Naive thymus-derived CD4-positive, alpha-beta T cell (primary cell): ENCODE measurements around the gene CDH13. TPM values are rescaled to one million over a fixed set of nuclear protein-coding genes. Genes with fewer than 3 reads are reported as not detected.

Experiments
- ATAC-seq: fragments of 150-1000 bp; cut with Tn5 transposase; 2 replicates; pipeline ENCODE4 v1.10.0; 2021; ENCODE audit warnings: mild to moderate bottlenecking, moderate library complexity
- CTCF ChIA-PET: fragments of 350-600 bp; sonication (Branson Sonifier 250); formaldehyde crosslinking; loops from one replicate; lab custom pipeline; 2021; ENCODE audit warnings: antibody characterized with exemption; lab: Charles Lee
- POLR2A ChIA-PET: fragments of 350-600 bp; sonication (Branson Sonifier 250); formaldehyde crosslinking; loops from one replicate; lab custom pipeline; 2021; ENCODE audit warnings: antibody characterized with exemption, inconsistent platforms; lab: Charles Lee
- DNase-seq, 9 donors: peaks; one replicate each; pipeline versions ENCODE4 v3.0.0 to v3.0.0-alpha.2; 2020 to 2022; ENCODE audit warnings: mixed read lengths in 1 of 9
- H3K27ac ChIP-seq: one replicate; pipeline ENCODE4 v1.7.0; 2013; ENCODE audit warnings: mild to moderate bottlenecking, low read depth, low read length, moderate library complexity
- H3K27me3 ChIP-seq, 2 donors: one replicate each; pipeline ENCODE4 v1.7.0; 2013; ENCODE audit warnings: low read length in 2 of 2, mild to moderate bottlenecking in 2 of 2, moderate library complexity in 2 of 2; ENCODE audit not compliant: control insufficient read depth in 2 of 2, insufficient read depth in 2 of 2
- H3K36me3 ChIP-seq, 3 experiments: 1 replicate in 2 of 3; 2 replicates in 1 of 3; pipeline ENCODE4 v1.7.0; 2013; ENCODE audit warnings: low read length in 3 of 3, mild to moderate bottlenecking in 3 of 3, moderate library complexity in 1 of 3; ENCODE audit not compliant: insufficient read depth in 3 of 3, control insufficient read depth in 2 of 3
- H3K4me1 ChIP-seq, 2 donors: one replicate each; pipeline ENCODE4 v1.7.0; 2013; ENCODE audit warnings: low read length in 2 of 2, mild to moderate bottlenecking in 2 of 2, moderate library complexity in 1 of 2; ENCODE audit not compliant: control insufficient read depth in 2 of 2, insufficient read depth in 2 of 2
- H3K4me3 ChIP-seq: 2 replicates; pipeline ENCODE4 v1.7.0; 2013; ENCODE audit warnings: mild to moderate bottlenecking, low read length
- H3K9me3 ChIP-seq, 3 experiments: 1 replicate in 2 of 3; 2 replicates in 1 of 3; pipeline ENCODE4 v1.7.0; 2013; ENCODE audit warnings: low read length in 3 of 3; ENCODE audit not compliant: control insufficient read depth in 2 of 3
- H3K27ac Mint-ChIP-seq, 9 donors: one replicate each; pipeline ENCODE4 v1.8.0; 2020 to 2022; ENCODE audit warnings: mixed read lengths in 9 of 9, mild to moderate bottlenecking in 8 of 9, moderate library complexity in 5 of 9, inconsistent platforms in 2 of 9
- H3K27me3 Mint-ChIP-seq, 5 donors: one replicate each; pipeline ENCODE4 v1.8.0; 2021 to 2022; ENCODE audit warnings: mixed read lengths in 5 of 5, mild to moderate bottlenecking in 1 of 5
- H3K36me3 Mint-ChIP-seq, 5 donors: one replicate each; pipeline ENCODE4 v1.8.0; 2020 to 2022; ENCODE audit warnings: mixed read lengths in 5 of 5, mild to moderate bottlenecking in 3 of 5, inconsistent platforms in 1 of 5
- H3K4me1 Mint-ChIP-seq, 7 donors: one replicate each; pipeline ENCODE4 v1.8.0; 2020 to 2022; ENCODE audit warnings: mixed read lengths in 7 of 7, mild to moderate bottlenecking in 3 of 7, inconsistent platforms in 1 of 7
- H3K4me3 Mint-ChIP-seq, 10 donors: one replicate each; pipeline ENCODE4 v1.8.0; 2020 to 2022; ENCODE audit warnings: mild to moderate bottlenecking in 10 of 10, mixed read lengths in 10 of 10, moderate library complexity in 6 of 10, inconsistent platforms in 2 of 10
- H3K9me3 Mint-ChIP-seq, 11 donors: one replicate each; pipeline ENCODE4 v1.8.0; 2020 to 2022; ENCODE audit warnings: mixed read lengths in 11 of 11, mild to moderate bottlenecking in 4 of 11, inconsistent platforms in 1 of 11, moderate library complexity in 1 of 11
- intact Hi-C, 2 donors: fragments of 100-400 bp; cut with micrococcal nuclease; formaldehyde crosslinking; loops; one replicate each; pipeline ENCODE4 v1.15.1; 2023
- polyA plus RNA-seq, 2 donors: library from polyadenylated mRNA; unstranded; fragments of 300-500 nt; fragmentation: Illumina TruSeq; gene quantifications; one replicate each; pipeline ENCODE4 v1.2.3, GENCODE V29; 2021
- total RNA-seq, 6 experiments: library from RNA in 5 of 6; stranded (reverse) in 5 of 6; gene quantifications; 1 replicate in 5 of 6; 2 replicates in 1 of 6; pipeline ENCODE4 v1.2.3 and lab custom pipeline; 2021 to 2026

Gene CDH13
- total and polyA plus RNA-seq, 7 experiments from 2014 or later, result not detected

GRCh38 chr16:82703161-82703560, 76.4 kb downstream of the CDH13 start:
- Mint-ChIP-seq H3K4me3 (no peak overlapping the region), H3K9me3 (peaks cover 0 to 5% (median 0%) of the 10 kb centered on the region in 11 donors), H3K27ac (no peak overlapping the region), H3K27me3 (peaks cover 6 to 38% (median 22%) of the 10 kb centered on the region in 5 donors), H3K36me3 (no peaks in the 10 kb centered on the region), H3K4me1 (peaks cover 0 to 25% (median 0%) of the 10 kb centered on the region in 7 donors)
- intact Hi-C loops, result loop anchor here in 1 of 2 donors (5.0 kb wide), 1 partner anchor 46 kb away; no protein-coding TSS in a partner anchor
- Histone ChIP-seq H3K4me1 (peaks cover 0 to 2% of the 10 kb centered on the region in 2 donors), H3K4me3 (no peak overlapping the region), H3K27me3 (no peaks in the 10 kb centered on the region), H3K9me3 (no peaks in the 10 kb centered on the region), H3K27ac (no peak overlapping the region), H3K36me3 (no peaks in the 10 kb centered on the region)
- ATAC-seq, result no peak
- no peak for DNase-seq
- POLR2A ChIA-PET, result no interaction called here
- CTCF ChIA-PET, result no interaction called here

- peaks cover 6 to 43% (median 20%) of the 10 kb centered on the region in 5 donors for H3K27me3 Mint-ChIP-seq
- H3K27ac Mint-ChIP-seq, result no peak overlapping the region
- Histone ChIP-seq H3K27me3 (no peaks in the 10 kb centered on the region), H3K36me3 (no peaks in the 10 kb centered on the region), H3K4me1 (peaks cover 0 to 2% of the 10 kb centered on the region in 2 donors), H3K27ac (no peak overlapping the region), H3K4me3 (no peak overlapping the region), H3K9me3 (no peaks in the 10 kb centered on the region)
- no peak overlapping the region for H3K4me3 Mint-ChIP-seq
- peaks cover 0 to 3% (median 0%) of the 10 kb centered on the region in 11 donors for H3K9me3 Mint-ChIP-seq
- DNase-seq, result no peak
- H3K4me1 Mint-ChIP-seq, result peaks cover 0 to 25% (median 0%) of the 10 kb centered on the region in 7 donors
- no peaks in the 10 kb centered on the region for H3K36me3 Mint-ChIP-seq
- intact Hi-C loops, result loop anchor here in 1 of 2 donors (5.0 kb wide), 1 partner anchor 47 kb away; no protein-coding TSS in a partner anchor
- ChIA-PET POLR2A (no interaction called here), CTCF (no interaction called here)
- ATAC-seq, result no peak
Observed at GRCh38 chr16:82703871-82704768, 77.4 kb downstream of the CDH13 start.

GRCh38 chr16:82709987-82710386, 83.2 kb downstream of the CDH13 start:
- Mint-ChIP-seq H3K4me1 (no peaks in the 10 kb centered on the region), H3K36me3 (no peaks in the 10 kb centered on the region), H3K4me3 (no peak overlapping the region), H3K9me3 (peaks cover 0 to 3% (median 0%) of the 10 kb centered on the region in 11 donors), H3K27ac (no peak overlapping the region), H3K27me3 (peaks cover 0 to 12% (median 2%) of the 10 kb centered on the region in 5 donors)
- Histone ChIP-seq H3K9me3 (no peaks in the 10 kb centered on the region), H3K27ac (no peak overlapping the region), H3K4me1 (no peaks in the 10 kb centered on the region), H3K36me3 (no peaks in the 10 kb centered on the region), H3K27me3 (no peaks in the 10 kb centered on the region), H3K4me3 (no peak overlapping the region)
- ChIA-PET CTCF (no interaction called here), POLR2A (no interaction called here)
- ATAC-seq (no peak), DNase-seq (no peak)
- intact Hi-C loops, result no loop called here

GRCh38 chr16:82713778-82714177, 87.0 kb downstream of the CDH13 start:
- no peak overlapping the region for H3K27ac Mint-ChIP-seq
- ATAC-seq, result no peak
- intact Hi-C loops, result no loop called here
- no peak overlapping the region for H3K4me3 Mint-ChIP-seq
- Histone ChIP-seq H3K27me3 (no peaks in the 10 kb centered on the region), H3K4me1 (no peaks in the 10 kb centered on the region), H3K36me3 (no peaks in the 10 kb centered on the region), H3K9me3 (no peaks in the 10 kb centered on the region), H3K4me3 (no peak overlapping the region), H3K27ac (no peak overlapping the region)
- H3K4me1 Mint-ChIP-seq, result peaks cover 0 to 4% (median 0%) of the 10 kb centered on the region in 7 donors
- peaks cover 0 to 9% (median 4%) of the 10 kb centered on the region in 5 donors for H3K27me3 Mint-ChIP-seq
- ChIA-PET POLR2A (no interaction called here), CTCF (interaction anchor here (0.7 kb wide), 1 partner anchor 812 kb away, joined by 4 read pairs; no protein-coding TSS in a partner anchor)
- peaks cover 0 to 4% (median 0%) of the 10 kb centered on the region in 5 donors for H3K36me3 Mint-ChIP-seq
- H3K9me3 Mint-ChIP-seq, result peaks cover 0 to 2% (median 0%) of the 10 kb centered on the region in 11 donors
- no peak for DNase-seq

GRCh38 chr16:82715160-82715559, 88.4 kb downstream of the CDH13 start:
- H3K27me3 Mint-ChIP-seq, result peaks cover 0 to 12% (median 4%) of the 10 kb centered on the region in 5 donors
- H3K4me3 ChIP-seq, result no peak overlapping the region
- DNase-seq (no peak), ATAC-seq (no peak)
- CTCF ChIA-PET, result no interaction called here
- no peak overlapping the region for H3K27ac ChIP-seq
- H3K27me3 ChIP-seq, result no peaks in the 10 kb centered on the region
- POLR2A ChIA-PET, result no interaction called here
- intact Hi-C loops, result loop anchor here in 1 of 2 donors (5.0 kb wide), 1 partner anchor 453 kb away; no protein-coding TSS in a partner anchor
- H3K9me3 Mint-ChIP-seq, result peaks cover 0 to 2% (median 0%) of the 10 kb centered on the region in 11 donors
- peaks cover 0 to 4% (median 0%) of the 10 kb centered on the region in 5 donors for H3K36me3 Mint-ChIP-seq
- H3K27ac Mint-ChIP-seq, result no peak overlapping the region
- peaks cover 0 to 4% (median 0%) of the 10 kb centered on the region in 7 donors for H3K4me1 Mint-ChIP-seq
- H3K4me1 ChIP-seq, result no peaks in the 10 kb centered on the region
- no peak overlapping the region for H3K4me3 Mint-ChIP-seq
- no peaks in the 10 kb centered on the region for H3K36me3 ChIP-seq
- H3K9me3 ChIP-seq, result no peaks in the 10 kb centered on the region

GRCh38 chr16:82715833-82716232, 89.1 kb downstream of the CDH13 start:
- intact Hi-C loops, result loop anchor here in 1 of 2 donors (5.0 kb wide), 1 partner anchor 454 kb away; no protein-coding TSS in a partner anchor
- ATAC-seq, result no peak
- no peaks in the 10 kb centered on the region for H3K36me3 ChIP-seq
- peaks cover 0 to 14% (median 4%) of the 10 kb centered on the region in 5 donors for H3K27me3 Mint-ChIP-seq
- H3K9me3 ChIP-seq, result no peaks in the 10 kb centered on the region
- H3K4me3 ChIP-seq, result no peak overlapping the region
- no peak for DNase-seq
- H3K27ac ChIP-seq, result no peak overlapping the region
- no peaks in the 10 kb centered on the region for H3K27me3 ChIP-seq
- H3K9me3 Mint-ChIP-seq, result peaks cover 0 to 2% (median 0%) of the 10 kb centered on the region in 11 donors
- peaks cover 0 to 4% (median 0%) of the 10 kb centered on the region in 5 donors for H3K36me3 Mint-ChIP-seq
- no peak overlapping the region for H3K27ac Mint-ChIP-seq
- ChIA-PET POLR2A (no interaction called here), CTCF (no interaction called here)
- no peak overlapping the region for H3K4me3 Mint-ChIP-seq
- H3K4me1 ChIP-seq, result no peaks in the 10 kb centered on the region
- peaks cover 0 to 4% (median 0%) of the 10 kb centered on the region in 7 donors for H3K4me1 Mint-ChIP-seq
